IPS DF 19.7 (cell line): ENCODE data around the gene TMEM168.
"Not testable (repeated sequence)": the region's sequence is repeated elsewhere in the genome, so short reads cannot be mapped to it uniquely, and the experiment has no call there.

ENCODE experiments used
- DNase-seq: peaks from one replicate; pipeline ENCODE4 v3.0.0-alpha.2; 2013; ENCODE audit warnings: low read depth, low spot score

The TMEM168 gene

DNA sequence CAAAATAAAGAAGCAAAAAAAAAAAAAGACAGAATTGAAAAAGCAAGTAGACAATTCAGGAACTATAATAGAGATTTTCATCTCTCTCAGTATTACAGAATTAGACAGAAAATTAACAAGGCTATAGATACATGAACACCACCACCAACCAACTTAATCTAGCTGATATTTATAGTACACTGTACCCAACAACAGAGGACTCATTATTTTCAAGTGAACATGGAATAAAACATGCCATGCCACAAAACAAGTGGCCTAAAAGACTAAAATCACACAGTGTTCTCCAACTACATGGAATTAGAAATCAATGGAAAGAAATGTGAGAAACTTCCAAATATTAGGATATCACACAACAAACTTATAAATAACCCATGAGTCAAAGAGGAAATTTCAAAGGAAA is 9.1 kb downstream of the TMEM168 start:
- DNase-seq = no peak

DNA sequence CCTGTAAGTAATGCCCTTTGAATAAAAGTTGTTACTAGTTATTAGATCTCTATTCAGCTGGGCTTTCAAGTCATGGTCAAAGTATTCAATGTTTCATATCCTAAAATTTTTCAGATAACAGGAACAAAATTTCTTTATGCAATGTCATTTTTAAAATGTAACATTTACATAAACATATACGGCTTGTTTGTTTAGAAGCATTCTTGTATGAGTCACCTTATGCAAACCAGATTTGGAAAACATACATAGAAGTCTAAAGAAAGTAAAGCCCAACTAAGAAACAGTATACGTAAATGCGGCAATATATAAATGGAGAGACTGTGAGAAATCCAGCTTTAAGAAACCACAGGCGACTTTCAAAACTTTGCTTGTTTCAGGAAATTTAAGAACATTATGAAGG is 10.5 kb downstream of the TMEM168 start:
- DNase-seq = no peak

DNA sequence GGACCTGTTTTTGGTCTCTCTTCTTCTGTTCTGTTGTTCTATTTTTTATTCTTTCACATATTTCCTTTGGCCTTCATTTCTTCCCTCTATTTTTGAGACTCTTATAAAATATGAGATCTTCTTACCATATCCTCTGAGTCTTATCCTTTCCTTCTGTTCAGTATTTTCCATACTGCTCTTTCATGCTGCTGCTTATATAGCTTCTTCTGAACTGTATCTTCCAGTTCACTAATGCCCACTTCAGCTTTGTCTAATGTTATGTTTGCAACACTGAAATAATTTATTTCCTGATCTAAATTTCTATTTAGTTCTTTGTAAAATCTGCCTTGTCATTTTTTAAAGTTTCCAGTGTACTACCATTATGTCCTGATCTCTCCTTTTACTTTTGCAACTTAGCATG is 12.8 kb downstream of the TMEM168 start:
- DNase-seq = no peak

DNA sequence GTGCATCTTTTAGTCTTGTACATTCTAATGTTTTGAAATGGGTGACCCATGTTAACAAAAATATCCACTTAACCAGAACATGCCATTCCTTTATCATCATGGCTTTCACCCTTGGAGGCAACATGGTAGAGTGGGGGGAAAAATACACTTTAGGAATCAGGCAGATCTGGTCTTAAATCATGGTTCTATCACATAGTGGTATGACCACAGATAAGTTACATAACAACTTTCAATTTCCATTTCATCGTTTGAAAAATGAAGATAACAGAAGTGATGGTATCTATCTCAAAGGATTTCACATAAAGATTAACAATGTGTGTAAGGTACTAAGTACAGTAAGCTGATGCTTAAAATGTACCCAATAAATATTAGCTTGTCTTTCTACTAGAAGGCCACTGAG is 19.0 kb downstream of the TMEM168 start:
- DNase-seq = no peak

DNA sequence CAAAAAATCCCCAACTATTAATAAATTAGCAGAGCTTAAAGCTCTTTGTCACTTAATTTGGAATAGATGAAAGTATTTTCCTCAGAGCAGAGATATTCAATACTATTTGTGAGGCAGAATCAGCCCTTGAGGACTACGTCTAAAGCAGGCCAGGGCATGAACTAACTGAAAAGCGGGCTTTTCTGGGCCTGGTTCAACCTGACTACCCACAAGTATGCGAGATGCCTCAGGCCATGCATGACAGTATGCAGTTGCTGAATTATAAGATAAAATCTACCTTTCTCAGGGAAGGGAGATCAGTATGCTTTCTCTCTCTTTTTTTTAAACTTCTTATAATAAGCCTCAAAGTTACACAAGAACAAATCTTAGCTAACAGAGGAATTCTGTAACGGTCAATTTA is 20.1 kb downstream of the TMEM168 start:
- DNase-seq = no peak

DNA sequence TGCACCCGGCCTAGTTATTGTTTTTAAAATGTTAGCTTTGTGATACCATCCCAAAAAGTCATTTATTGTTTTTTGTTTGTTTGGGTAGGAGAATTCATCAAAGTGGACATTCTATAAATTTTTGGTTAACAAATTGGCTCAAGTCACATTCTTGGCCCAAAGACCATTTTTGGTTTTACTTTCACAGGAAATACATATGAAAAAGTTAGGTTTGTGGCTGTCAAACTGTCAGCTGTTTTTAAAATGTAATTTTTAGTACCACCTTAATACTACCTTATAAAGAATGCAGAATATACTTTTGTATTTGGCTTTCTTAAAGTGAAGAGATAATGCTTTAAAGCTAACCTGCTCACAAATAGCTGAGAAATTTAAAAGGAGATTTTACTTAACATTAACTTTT is 25.1 kb downstream of the TMEM168 start:
- no peak for DNase-seq

DNA sequence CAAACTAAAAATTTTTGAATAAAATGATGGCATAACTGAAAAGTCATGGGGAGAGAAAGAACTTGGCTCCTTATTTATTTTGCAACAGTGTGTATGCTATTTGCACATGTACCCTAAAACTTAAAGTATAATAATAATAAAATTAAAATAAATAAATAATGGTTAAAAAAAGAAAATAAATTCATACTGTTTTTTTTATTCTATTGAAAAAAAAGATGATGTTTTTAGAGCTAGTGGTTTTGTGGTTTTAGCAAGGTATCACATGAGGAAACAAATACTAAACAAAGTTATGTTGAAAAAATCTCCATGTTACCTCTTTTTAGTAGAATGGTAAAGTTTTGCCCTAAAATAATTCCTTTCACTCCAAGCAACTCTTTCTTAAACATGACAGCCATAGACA is 26.2 kb downstream of the TMEM168 start:
- DNase-seq = no peak

DNA sequence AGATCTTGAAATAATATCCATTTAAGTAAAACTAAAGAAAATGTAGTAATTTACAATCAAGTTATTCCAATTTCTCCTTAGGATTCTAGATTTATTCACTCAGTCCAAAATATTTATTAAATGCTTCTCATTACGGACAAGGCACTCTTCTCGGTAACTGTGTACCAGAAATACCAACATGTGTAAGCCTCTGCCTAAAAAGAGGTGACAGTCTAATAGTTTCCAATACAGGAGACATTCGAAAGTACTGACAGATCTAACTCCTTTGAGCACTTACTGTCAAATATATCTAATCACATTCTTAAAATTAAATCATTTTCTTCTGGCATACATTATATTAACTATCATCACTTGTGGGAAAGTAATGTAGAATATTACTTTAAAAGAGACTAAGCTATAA is 26.9 kb downstream of the TMEM168 start:
- no peak for DNase-seq

DNA sequence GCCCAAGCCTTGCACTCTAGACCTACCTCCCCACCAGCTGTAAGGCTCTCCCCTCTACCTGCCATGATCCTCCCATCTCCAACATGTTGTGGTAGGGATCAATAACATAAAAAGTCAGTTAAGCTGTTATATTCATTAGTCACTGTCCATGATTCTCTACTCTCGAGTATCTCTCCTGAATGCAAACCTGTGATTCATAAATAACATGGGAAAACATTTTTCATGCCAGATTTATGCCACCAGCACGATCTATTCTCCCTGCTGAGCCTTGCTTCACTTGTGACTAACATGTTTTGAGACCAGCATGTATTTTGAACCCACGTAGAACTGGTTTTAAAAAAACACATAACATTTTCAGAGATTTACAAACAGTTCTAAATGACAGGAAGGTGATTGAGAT is 30.3 kb downstream of the TMEM168 start:
- DNase-seq = no peak

DNA sequence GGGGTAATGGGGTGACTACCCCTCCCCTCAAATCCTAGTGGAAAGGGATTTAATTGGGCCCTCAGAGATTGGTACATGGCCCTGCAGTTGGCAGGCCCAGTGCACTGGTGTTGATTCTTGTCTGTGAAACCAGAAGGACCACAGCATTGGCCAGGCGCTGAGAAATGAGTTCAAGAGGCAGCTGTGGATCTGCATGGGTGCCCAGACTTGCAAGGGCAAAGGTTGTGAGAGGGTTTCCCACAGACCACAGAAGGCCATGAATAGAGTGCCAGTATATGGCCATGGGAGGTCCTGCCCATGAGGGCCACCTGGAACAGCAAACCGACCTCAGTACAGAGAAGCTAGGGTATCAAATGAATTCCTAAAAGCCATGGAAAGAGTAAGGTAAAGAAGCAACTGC is 32.9 kb downstream of the TMEM168 start:
- DNase-seq = no peak

DNA sequence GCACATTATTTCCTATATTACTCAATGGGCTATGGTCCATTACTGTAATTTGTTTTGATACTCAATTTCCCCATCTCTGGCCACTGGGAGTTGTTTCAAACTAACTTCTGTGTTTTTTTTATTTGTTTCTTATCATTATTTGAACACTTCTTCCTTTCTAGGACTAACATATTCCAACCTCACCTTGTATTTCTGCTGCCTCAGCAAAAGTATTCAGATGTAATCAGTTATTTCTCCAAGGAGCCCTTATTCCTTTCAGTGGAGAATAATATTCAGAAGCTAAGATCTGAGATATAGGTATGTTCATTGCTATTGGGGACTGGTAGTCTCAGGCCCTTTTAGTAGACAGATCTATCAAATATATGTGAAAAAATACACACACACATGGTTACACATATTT is 36.9 kb downstream of the TMEM168 start:
- no peak for DNase-seq

DNA sequence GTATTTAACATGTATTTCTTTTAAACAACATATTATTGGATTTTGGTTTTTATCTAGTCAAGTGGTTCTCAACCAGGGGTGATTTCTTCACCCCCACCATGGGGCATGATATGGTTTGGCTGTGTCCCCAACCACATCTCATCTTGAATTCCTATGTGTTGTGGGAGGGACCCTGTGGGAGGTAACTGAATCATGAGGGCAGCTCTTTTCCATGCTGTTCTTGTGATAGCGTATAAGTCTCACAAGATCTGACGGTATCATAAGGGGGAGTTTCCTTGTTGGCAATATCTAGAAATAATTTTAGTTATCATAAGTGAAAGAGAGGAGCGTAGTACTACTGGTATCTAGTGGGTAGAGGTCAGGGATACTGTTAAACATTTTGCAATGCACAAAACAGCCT is 37.6 kb downstream of the TMEM168 start:
- DNase-seq = no peak

DNA sequence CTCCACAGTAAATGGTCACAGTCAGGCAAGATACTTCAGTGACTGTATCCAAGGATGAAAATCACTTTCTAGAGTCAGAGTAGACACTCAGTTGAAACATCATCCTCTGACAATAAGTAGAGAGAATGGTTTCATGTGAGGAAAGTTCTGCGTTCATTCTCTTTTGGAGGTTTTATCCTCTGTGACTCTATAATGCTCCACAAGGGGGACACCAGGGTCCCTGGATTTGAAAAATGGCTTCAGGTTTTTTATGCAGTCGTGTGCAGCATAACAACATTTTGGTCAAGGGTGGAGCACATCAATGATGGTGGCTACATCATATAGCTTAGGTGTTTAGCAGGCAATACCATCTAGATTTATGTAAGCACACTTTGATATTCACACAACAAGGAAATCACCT is 40.4 kb downstream of the TMEM168 start:
- DNase-seq = no peak

DNA sequence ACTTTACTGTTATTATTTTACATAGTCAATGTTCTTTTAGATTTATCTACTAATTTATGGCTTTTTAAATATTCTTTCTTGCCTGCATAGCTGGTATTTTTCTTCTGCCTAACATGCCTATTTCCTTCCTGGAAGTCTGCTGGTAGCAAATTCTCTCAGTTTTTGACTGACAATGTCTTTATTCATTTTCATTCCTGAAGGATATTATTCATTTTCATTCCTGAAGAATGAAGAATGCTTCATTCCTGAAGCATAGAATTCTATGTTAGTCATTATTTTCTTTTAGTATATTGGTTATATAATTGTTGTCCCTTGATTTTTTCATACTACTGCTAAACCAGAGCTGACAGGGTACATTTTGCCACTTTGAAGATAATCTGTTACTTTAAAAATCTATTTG is 41.8 kb downstream of the TMEM168 start:
- DNase-seq = no peak

DNA sequence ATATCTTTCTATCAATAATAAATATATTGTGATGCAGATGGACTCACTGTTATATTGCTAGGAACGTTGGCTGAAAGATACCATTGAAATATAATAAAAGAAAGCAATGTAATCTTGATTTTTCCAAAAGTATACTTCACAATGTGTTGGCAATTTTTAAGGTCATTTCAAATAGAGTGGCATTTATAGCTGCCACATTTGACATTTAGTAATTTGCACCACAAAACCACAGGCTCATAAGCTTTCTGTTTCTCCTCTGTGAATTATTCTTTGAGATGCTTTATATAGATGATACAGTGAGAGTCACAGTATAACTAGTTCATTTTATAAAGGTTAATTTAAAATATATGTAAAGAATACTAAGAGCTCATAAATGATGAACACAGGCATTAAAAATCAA is 44.6 kb downstream of the TMEM168 start:
- no peak for DNase-seq

DNA sequence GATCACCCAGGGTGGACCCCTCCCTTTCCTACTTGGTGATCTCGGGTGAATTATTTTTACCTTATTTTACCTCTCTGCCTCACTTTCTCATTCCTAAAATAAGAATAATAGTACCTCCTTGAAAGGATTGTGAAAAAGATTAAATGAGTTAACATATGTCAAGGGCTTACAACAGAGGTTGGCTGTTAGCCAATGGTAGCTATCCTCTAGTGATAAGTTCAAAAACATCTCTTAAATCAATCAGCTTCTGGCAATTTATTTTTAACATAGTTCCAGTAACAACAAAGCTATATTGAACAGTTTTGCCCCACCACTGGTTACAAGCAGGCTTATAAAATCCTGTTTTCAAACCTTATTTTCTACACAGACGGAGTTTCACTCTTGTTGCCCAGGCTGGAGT is 45.4 kb downstream of the TMEM168 start:
- no peak for DNase-seq

DNA sequence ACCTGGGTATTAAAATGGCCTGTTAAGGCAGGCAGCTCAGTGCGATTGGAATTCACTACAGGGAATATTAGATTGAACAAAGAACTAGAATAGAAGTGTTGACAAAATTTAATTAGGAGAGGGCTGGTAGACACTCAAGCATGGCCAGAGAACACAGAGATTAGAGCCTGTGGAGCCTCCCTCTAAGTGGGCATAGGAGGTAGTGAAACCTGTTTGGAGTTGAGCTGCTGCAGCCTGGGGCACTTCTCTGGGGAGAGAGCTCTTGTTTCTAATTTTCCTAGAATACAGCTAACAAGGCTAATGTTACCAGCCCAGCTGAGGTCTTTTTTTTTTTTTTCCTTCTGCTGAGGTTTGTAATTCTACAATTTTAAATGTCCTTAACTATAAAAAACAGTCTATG is 46.4 kb downstream of the TMEM168 start:
- no peak for DNase-seq

DNA sequence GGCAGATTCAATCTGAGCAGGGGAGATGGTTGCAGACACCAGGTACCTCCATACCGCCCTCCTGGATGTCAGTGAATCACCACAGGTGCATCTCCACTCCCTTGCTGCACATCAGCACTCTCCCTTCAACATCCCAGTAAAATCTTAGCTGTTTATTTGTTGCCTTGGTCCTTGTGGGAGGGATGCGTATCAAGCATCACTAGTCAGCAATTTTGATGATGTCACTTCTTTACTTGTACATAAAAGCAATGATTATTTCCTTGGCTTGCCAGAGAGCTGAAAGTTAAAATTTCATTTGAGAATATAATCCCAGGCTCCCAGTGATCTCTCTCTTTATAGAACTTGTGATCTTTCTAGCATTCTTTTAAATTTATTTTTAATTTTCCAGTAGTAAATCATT is 49.5 kb downstream of the TMEM168 start:
- no peak for DNase-seq

DNA sequence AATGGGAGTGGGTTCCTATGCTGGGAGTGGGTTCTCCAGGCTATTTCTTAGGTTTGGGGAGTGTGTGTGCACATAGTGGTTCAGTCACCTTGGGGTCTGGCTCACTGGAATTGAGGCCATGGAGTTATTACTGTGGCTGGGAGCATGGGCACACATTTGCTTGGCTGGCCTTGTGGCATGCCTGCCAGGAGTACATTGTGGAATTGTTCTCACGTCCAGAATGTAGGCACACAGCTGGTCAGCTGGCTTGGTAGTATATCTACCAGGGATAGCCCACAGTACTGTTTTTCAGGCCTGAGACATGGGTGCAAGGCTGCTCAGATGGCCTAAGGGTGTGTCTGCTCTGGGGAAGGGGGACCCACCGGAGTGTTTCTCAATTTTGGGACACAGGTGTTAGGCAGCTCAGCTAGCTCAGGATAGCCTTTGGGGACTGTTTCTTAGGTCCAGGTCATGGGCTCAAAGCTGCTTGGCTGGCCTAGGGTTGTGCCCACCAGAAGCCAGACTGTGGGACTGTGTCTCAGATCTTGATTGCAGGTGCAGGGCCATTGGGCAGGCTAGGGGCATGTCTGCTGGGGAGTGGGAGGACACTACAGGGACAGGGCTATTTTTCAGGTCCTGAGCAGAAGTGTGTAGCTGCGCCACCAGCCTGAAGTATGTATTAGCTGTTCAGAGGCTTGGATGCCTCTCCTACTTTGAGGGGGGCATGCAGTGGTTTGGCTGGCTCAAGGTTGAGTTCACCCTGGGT is 50.6 kb downstream of the TMEM168 start:
- no peak for DNase-seq

DNA sequence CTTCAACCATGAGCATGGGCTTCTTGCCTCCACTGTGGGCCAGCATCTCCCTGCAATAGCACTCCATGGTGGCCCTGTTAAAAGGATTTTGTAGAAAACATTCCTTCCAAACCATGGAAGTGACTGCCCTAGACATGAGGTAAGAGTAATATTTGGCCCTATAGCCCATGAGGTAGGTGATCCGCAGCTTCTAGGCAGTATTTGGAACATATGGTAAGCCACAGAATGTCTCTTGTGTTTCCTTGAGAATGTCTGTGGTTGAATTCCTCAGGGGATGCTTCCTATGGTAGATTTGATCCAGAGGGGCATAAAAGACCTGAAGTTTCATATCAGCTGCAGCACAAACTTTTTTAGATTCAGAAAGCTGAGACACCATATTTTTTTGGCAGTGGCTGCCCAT is 54.9 kb downstream of the TMEM168 start:
- DNase-seq = no peak

DNA sequence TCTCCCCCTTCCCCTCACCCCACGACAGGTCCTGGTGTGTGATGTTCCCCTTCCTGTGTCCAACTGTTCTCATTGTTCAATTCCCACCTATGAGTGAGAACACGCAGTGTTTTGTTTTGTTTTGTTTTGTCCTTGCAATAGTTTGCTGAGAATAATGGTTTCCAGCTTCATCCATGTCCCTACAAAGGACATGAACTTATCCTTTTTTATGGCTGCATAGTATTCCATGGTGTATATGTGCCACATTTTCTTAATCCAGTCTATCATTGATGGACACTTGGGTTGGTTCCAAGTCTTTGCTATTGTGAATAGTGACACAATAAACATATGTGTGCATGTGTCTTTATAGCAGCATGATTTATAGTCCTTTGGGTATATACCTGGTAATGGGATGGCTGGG is 58.9 kb downstream of the TMEM168 start:
- not testable (repeated sequence) for DNase-seq

DNA sequence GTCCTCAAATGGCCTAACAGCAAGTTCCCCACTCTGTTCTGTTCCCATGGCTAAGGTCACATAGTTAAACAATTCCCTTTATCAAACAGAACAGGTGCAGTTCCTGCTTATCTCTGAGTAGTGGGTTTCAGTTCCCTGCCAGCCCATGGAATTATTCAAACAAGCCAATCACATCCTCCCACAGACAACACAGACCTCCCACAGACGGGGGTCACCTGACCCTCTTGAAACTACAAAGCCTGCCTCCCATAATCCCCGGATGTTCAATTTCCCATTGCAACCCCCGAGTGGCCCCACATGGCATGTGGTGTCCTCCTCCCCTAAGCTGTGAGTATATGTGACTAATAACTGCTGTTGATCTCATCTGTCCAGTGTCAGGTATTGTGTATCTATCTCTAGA is 64.1 kb downstream of the TMEM168 start:
- DNase-seq = no peak

DNA sequence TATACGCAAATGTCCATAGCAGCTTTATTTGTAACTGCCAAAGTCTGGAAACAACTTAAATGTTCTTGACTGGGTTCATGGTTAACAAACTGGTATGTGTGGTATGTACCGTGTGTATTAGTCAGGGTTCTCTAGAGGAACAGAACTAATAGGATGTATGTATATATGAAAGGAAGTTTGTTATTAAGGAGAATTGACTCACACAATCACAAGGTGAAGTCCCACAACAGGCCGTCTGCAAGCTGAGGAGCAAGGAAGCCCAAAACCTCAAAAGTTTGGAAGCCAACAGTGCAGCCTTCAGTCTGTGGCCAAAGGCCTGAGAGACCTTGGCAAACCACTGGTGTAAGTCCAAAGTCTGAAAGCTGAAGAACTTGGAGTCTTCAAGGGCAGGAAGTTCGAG is 66.8 kb downstream of the TMEM168 start:
- DNase-seq = no peak

DNA sequence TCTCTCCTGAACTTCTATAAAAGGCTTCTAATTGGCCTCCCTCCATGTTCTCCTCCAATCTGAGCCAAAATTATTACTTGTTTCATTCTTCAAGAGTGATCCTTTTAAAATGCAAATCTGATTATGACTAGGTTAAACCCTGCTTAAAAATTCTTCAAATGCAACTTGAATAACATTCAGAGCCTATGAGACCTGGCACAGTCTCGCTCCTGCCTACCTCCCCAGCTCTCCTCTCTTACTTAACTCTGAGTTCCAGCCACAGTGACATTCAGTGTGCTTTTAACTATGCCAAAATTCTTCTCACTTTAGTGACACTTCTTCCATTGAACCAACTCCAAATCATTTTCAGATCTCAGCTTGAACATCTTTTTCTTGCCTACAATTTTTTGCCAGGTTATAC is 68.8 kb downstream of the TMEM168 start:
- DNase-seq = no peak
